Measurements from ENCODE around the gene RASAL2.

DNA sequence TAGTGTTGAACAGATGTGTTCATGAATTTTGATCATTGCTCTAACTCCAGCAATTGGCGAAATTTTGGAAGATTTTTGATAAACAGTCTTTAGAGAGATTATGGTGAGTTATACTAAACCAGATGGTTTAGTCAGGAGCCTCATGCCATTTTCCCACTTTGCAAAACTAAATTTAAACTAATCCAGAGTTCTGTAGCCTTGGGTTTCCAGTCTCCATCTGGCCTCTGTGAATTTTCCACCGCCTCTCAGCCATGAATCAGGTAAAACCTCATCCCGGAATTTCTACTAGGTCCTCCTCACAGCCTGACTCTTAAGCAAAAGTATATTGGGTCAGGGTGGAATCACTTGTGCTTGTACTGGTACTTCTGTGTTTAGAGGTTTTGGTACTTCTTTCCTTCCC is 358.1 kb downstream of the RASAL2 start:
- TF ChIP-seq POLR2AphosphoS5 (IDR thresholded peaks at IDR 0.05): no peak
- TF ChIP-seq CTCF (IDR thresholded peaks at IDR 0.05 in 8 of 11, conservative IDR thresholded peaks at IDR 0.05 in 3 of 11): no peak

Measured in spleen (tissue), 7 donors.